Stimulated activated CD4-positive, alpha-beta T cell treated with anti-CD3 and anti-CD28 coated beads, Interleukin-12 subunit alpha, Interleukin-12 subunit beta, amount 100 ng/mL, for 48 hours (primary cell): ENCODE data around the gene PXK.
"Not testable (repeated sequence)": the region's sequence is repeated elsewhere in the genome, so short reads cannot be mapped to it uniquely, and the experiment has no call there.

Source experiments
- DNase-seq, 3 donors: peaks; one replicate each; pipeline ENCODE4 v3.0.0-alpha.2; 2020; ENCODE audit warnings: low read depth in 2 of 3, low spot score in 1 of 3

The PXK gene

DNA sequence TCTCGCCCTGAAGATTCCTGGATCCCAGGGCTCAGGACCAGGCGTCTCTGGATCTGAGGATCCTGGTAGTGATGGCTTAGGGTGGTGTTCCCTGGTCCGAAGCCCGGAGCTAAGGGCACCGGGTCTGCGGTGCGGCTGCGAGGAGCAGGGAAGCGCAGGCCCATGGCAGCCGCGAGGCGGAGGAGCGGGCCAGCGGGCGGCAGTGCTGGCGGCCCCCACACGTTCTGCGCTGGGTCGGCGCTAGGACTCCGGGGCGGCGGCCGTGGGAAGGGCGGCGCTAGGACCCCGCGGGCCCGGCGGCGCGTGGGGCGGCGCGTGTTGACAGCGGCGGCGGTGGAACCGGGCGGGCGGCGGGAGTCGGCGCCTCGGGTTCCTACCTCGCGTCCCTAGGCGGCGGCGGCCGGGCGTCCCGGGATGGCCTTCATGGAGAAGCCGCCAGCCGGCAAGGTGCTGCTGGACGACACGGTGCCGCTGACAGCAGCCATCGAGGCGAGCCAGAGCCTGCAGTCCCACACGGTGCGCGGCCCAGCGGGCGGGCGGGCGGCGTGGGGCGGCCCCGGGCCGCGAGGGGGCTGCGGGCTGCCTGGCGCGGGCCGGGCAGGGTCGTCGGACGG lies at the start of gene PXK:
PXK (plus strand) TSS at position 318 of the 614 bp plus-strand sequence; CDS start at position 415, 97 bp downstream.
- peak; percentile 55 to 77 (median 69) for DNase-seq

DNA sequence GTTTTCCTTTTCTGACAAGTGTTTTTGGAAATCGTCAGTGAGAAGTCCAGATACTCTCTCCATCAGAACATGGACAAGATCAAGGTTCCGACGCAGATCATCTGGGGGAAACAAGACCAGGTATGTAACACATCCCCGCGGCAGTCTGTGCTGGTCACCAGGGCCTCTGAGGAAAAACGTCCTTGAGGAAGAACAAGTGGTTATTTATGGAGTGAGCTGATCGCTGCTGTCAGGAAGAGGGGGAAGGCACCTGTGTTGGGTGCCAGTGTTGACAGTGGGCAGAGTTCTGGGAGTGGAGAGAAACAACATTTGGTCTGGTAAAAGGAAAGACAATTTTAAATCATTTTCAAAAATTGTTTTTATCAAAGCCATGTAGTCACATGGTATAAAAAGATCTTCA lies 47.4 kb upstream of the PXK start:
- no peak for DNase-seq

GRCh38 chr3:58287354-58287753 lies 45.3 kb upstream of the PXK start:
- no peak for DNase-seq

DNA sequence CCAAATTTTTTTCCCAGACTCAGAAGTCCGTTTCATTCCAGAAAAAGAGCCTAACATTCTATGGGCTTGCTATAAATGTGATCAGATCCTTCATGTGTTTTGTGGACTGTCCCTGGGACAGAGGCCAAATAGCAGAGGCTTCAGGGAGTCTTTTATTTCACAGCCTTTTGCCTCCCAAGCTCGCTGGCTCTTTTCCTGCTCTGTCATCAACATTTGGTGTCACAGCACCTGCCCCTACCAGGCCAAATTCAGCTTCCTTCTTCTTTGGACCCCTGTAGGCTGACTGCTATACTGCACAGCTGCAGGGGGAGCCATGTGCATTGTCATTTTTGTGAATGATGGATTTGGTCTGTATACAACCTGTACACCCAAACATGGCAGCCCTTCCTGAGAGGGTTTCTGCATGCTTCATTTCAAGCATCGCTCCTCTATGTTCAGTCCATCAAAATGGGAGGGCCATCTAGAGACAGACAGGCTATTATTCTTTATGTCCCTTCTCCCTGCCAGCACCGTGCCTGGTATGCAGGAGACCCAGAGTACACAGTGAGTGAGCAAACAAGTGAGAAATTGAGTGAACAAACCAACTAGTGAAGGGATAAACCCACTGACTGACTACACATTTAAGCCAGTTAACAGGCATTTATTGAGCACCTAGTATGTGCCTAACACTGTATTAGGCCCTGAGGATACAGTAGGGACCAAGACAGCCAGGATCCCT lies 44.5 kb upstream of the PXK start:
- DNase-seq = no peak

DNA sequence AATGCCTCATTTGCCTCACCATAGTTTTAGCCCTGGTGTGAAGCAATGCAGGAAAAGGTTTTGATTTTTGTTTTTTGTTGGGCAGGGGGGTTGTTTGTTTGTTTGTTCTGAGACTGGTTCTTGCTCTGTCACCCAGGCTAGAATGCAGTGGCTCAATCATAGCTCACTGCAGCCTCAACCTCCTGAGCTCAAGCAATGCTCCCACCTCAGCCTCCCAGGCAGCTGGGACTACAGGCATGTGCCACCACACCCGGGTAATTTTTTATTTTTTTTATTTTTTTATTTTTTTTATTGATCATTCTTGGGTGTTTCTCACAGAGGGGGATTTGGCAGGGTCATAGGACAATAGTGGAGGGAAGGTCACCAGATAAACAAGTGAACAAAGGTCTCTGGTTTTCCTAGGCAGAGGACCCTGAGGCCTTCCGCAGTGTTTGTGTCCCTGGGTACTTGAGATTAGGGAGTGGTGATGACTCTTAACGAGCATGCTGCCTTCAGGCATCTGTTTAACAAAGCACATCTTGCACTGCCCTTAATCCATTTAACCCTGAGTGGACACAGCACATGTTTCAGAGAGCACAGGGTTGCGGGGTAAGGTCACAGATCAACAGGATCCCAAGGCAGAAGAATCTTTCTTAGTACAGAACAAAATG lies 43.6 kb upstream of the PXK start:
- DNase-seq = not testable (repeated sequence)

DNA sequence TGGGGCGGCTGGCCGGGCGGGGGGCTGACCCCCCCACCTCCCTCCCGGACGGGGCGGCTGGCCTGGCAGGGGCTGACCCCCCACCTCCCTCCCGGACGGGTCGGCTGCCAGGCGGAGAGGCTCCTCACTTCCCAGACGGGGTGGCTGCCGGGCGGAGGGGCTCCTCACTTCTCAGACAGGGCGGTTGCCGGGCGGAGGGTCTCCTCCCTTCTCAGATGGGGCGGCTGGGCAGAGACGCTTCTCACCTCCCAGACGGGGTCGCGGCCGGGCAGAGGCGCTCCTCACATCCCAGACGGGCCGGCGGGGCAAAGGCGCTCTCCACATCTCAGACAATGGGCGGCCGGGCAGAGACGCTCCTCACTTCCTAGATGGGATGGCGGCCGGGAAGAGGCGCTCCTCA lies 42.2 kb upstream of the PXK start:
- DNase-seq = not testable (repeated sequence)

DNA sequence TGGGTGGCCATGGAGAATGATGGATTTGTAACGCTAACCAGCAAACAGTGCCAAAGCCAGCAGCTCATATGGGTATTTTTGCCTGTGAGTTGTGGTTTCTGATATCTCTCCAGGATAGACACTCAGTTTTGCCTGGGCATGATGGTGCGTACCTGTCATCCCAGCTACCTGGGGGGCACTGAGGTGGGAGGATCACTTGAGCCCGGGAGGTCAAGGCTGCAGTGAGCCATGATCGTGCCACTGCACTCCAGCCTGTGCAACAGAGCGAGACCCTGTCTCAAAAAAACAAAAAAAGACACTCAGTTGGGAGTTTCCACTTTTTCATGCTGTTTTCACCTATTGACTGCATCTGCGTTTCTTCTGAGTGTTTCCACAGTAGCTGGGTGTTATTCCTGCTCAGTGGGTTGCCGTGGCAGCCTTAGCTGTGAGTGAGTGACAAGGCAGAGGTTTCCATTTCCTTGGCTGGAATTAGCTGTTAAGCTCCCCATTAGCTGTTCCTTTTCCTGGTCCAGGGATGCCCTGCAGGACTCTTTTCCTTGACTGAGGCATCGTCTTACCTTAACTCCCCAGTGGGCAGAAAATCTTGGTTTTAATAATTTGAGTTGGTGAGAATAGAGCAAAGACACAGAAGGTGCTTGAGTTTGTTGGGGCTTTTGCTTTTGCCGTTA lies 40.9 kb upstream of the PXK start:
- no peak for DNase-seq

DNA sequence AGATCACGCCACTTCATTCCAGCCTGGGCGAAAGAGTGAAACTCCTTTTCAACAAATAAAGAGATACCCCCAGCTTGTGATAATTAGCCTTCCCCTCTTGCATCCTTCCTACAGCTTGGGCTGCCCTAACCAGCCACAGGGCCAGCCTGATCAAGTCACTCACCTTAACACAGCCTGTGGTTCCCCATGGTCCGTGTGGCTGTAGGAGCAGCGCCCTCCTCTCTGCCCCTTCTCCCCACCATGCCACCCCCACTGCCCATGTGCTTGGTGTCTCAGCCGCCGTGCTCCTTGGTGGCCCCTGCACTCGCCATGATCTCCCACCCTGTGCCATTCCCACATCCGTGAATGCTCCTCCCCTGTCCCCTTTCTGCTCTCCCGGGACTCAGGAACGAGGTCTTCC lies 39.8 kb upstream of the PXK start:
- no peak for DNase-seq

DNA sequence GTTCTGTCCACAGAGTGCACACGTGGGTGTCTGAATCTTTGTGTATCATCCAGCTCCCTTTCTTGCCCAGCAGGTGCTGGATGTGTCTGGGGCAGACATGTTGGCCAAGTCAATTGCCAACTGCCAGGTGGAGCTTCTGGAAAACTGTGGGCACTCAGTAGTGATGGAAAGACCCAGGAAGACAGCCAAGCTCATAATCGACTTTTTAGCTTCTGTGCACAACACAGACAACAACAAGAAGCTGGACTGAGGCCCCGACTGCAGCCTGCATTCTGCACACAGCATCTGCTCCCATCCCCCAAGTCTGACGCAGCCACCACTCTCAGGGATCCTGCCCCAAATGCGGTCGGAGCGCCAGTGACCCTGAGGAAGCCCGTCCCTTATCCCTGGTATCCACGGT lies 39.2 kb upstream of the PXK start:
- no peak for DNase-seq

DNA sequence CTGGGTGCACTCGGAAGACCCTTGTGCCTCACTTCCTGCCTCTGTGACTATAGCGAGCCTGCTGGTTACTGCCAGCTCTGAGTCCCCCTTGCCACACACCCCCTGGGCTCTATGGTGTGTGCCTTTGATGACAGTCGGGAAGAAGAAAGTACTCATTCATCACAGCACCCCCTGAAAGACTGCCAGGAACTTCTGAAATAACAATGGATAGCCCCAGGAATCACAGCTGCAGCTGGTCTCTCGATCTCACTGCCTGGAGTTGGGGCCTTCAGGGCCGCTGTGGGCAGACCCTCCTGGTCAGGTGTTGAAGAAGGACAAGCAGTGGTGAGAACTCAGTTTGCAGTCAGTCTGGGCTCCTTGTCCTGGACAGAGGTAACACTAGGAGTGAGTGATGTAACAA lies 36.4 kb upstream of the PXK start:
- DNase-seq = no peak

DNA sequence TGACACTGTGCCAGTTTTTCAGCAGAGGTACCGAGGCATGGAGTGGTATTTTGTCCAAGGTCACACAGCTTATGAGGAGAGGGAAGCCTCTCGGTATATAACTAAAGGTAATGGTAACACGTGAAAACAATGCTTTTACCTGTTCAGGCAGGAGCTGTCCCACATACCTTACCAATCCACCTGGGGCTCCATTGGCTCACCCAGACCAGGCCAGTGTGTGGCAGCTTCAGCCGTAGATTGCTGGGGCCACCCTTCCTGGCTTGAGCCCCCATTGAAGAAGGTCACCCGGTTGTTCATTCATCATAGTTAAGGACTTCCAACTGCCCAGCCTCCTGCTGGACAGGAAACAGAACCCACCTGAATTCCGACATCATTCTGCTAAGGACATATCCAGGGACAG lies 35.8 kb upstream of the PXK start:
- no peak for DNase-seq

GRCh38 chr3:58298190-58298589 lies 34.5 kb upstream of the PXK start:
- DNase-seq = no peak

DNA sequence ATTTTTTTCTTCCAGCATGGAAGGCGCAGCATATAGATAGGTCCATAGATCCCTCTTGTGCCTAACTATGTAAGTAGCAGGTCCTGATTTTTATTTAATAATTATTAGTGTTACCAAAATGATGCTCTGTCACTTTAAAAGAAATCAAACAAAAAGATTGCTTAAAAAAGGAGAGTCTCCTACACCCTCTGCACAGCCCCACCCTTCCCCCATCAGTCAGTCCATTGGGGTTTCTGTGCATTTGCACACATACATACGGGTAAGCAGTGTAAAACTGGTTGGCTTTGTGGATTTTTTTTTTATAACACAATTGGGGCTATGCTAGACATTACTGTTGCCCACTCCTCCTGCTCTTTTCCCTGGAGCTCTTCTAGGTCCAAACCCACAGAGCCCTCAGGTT lies 33.6 kb upstream of the PXK start:
- no peak for DNase-seq

DNA sequence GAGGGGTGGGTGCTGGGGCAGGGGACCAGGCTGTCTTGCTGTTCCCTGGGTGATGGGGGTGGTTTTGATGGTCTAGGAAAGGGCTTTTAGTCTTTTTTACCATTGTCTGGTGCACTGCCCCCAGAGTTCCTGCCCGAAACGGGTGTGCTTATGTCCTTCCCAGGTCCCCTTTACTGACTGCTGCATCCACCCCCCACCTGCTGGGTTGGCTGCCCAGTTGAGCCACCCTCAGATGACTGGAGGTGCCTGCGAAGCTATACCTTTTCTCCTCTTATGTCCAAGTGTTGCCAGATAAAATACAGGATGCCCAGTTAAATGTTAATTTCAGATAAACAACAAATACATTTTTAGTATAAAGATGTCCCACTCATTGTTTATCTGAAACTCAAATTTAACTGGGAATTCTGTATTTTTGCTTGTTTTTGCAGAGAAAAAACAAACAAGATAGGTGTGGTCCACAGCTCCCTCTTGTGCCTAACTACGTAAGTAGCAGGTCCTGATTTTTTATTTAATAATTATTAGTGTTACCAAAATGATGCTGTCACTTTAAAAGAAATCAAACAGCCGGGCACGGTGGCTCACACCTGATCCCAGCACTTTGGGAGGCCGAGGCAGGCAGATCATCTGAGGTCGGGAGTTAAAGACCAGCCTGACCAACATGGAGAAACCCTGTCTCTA lies 32.7 kb upstream of the PXK start:
- DNase-seq = no peak

DNA sequence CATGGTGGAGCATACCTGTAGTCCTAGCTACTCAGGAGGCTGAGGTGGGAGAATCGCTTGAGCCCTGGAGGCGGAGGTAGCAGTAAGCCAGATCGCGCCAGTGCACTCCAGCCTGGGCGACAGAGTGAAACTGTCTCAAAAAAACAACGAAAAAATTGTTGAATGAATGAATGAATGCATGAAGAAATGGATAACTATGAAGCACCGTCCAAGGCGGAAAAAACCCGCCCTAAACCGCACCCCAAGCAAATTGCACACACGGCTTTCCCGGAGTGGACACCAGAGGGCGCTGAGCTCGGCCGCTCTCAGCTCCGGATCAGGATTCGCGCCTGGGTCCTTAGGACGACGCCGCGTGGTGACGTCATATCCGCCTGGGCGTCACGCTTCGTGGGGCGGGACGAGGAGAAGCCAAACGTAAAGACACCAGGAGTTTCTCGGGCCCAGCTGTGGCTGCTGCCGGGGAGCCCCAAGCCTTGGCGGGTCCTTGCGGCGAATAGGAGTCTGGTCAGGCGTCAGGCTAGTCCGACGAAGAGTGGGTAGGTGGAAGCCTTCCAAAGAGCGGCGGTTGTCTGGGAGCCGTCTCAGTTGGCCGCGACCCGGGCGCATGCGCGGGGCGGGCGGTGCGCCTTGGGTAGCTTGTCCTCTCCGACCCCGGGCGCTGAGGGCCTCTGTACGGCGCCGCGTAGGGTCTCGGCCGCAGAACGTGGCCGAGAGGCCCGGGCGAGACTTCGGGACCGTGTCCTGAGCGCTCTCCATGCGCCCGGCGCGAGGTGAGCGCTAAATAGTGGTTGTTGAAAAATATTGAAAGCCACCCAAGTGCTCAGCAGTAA lies 26.6 kb upstream of the PXK start, which contains the start of the genes HTD2 and RPP14:
HTD2 (plus strand) TSS at position 639 of the 830 bp plus-strand sequence. CDS start 11,094 bp downstream, outside the sequence.
RPP14 (plus strand) TSS at position 364 of the 830 bp plus-strand sequence. CDS start 4,085 bp downstream, outside the sequence.
- peak; percentile 98 to 99 (median 99) for DNase-seq

DNA sequence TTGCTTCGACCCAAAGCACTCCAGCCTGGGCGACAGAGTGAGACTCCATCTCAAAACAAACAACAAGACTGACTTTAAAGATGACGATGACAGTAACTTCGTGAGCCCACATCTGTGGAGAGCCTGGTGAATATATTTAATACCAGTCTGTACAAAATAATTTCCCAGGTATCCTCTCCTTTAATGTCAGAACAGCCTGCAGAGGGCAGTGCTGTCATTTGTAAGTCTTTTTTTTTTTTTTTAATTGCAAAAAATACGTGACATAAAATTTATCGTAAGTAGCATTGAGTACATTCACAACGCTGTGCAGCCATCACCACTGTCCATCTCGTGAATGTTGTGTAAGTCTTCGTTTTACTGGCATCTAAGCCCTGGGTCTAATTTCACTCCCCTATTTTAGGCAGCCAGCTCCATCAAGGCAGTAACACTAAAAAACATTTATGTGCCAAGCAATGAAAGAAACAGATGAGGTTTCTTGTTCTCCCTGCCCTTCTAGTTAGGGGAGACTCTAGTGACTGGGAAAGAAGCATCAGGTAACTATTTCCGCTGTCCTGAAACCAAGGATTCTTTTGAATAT lies 25.0 kb upstream of the PXK start:
- DNase-seq = peak in 2 of 3 donors; percentile 17 to 23

DNA sequence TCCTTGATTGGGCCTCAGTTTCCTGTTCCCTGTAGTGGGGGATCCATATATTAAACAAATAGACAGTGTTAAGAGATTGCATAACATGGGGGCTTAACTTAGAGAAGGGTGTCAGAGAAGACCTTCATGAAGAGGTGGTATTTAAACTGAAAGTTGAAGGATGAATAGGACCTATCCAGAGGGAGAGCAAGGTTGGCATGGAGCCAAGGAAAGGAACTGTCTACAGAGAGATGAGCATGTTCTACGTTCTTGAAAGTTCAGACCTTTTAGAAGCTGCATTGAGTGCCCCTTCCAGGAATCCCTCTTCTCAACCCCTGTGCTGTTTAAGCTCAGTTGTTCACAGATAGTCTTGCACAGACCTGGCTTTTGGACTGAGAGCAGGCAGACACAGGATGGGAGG lies 24.0 kb upstream of the PXK start:
- DNase-seq = no peak

DNA sequence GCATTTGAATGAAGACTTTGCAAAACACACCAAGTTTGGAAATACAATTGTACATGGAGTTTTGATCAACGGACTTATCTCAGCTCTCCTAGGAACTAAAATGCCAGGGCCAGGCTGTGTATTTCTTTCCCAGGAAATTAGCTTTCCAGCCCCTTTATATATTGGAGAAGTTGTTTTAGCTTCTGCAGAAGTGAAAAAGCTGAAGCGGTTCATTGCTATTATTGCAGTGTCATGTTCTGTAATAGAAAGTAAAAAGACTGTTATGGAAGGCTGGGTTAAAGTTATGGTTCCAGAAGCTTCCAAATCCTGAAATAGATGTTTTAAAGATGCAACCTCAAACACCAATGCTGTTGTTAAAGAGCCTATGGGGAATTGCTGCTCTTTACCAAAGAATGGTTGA lies 14.9 kb upstream of the PXK start:
- DNase-seq = no peak

DNA sequence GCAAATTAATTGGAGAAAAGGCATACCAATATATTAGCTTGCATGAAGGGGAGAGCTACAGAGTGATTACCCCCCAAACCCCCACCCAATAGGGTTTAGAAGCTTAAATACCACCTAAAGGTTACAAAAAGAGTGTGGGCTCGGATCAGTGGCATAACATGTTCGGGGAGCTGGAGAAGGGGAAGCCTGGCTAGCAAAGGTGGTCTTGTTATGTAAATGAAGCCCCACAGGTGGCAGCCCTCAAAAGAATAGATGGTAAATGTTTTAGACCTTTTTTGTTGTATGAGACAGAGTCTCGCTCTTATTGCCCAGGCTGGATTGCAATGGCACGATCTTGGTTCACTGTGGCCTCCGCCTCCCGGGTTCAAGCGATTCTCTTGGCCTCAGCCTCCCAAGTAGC lies 10.9 kb upstream of the PXK start:
- DNase-seq = no peak

DNA sequence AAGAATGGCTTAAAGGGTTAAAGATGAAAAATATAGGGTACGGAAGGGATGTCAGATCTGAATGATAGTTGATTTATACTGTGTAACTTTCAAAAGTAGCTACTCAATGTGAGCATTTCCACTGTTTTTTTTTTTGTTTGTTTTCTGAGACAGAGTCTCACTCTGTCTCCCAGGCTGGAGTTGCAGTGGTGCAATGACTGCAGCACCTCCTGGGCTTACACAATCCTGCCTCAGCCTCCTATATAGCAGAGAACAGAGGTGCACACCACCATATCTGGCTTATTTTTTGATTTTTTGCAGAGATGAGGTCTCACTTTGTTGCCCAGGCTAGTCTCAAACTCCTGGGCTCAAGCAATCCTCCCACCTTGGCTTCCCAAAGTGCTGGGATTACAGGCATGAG lies 9.9 kb upstream of the PXK start:
- DNase-seq = no peak
